Fibroblast of upper back skin (primary cell): ENCODE measurements around the gene PRKN.
"Not testable (repeated sequence)": the region's sequence is repeated elsewhere in the genome, so short reads cannot be mapped to it uniquely, and the experiment has no call there.

ENCODE experiments used
- DNase-seq: peaks from one replicate; pipeline ENCODE4 v3.0.0-alpha.2; 2013

PRKN gene

GRCh38 chr6:162612613-162613012 is 115.0 kb downstream of the PRKN start:
- DNase-seq: no peak

- no peak for DNase-seq
These were observed 117.2 kb downstream of the PRKN start for GRCh38 chr6:162610351-162610750.

- DNase-seq: no peak
These were observed 121.7 kb downstream of the PRKN start for GRCh38 chr6:162605881-162606280.

GRCh38 chr6:162603231-162604015 is 124.1 kb downstream of the PRKN start:
- no peak for DNase-seq

GRCh38 chr6:162602759-162603158 is 124.8 kb downstream of the PRKN start:
- DNase-seq: no peak

- DNase-seq: no peak
These were observed 130.9 kb downstream of the PRKN start for GRCh38 chr6:162596676-162597075.

- no peak for DNase-seq
These were observed 136.0 kb downstream of the PRKN start for GRCh38 chr6:162591517-162591916.

- DNase-seq: no peak
These were observed 145.4 kb downstream of the PRKN start for GRCh38 chr6:162581988-162582780.

GRCh38 chr6:162580619-162581018 is 146.9 kb downstream of the PRKN start:
- no peak for DNase-seq

GRCh38 chr6:162576016-162576415 is 151.6 kb downstream of the PRKN start:
- DNase-seq: peak; percentile 14

GRCh38 chr6:162572240-162572639 is 155.3 kb downstream of the PRKN start:
- DNase-seq: no peak

GRCh38 chr6:162568266-162568665 is 159.3 kb downstream of the PRKN start:
- DNase-seq: no peak

GRCh38 chr6:162562041-162562440 is 165.5 kb downstream of the PRKN start:
- DNase-seq: no peak

- DNase-seq: no peak
These were observed 166.7 kb downstream of the PRKN start for GRCh38 chr6:162560891-162561290.

- DNase-seq: no peak
These were observed 173.0 kb downstream of the PRKN start for GRCh38 chr6:162554531-162554930.

- DNase-seq: no peak
These were observed 180.7 kb downstream of the PRKN start for GRCh38 chr6:162546905-162547304.

GRCh38 chr6:162543221-162543620 is 184.3 kb downstream of the PRKN start:
- DNase-seq: no peak

GRCh38 chr6:162541019-162541601 is 186.5 kb downstream of the PRKN start:
- DNase-seq: no peak

GRCh38 chr6:162539321-162539720 is 188.2 kb downstream of the PRKN start:
- peak; percentile 11 for DNase-seq

- no peak for DNase-seq
These were observed 188.9 kb downstream of the PRKN start for GRCh38 chr6:162538643-162539064.

- DNase-seq: no peak
These were observed 194.6 kb downstream of the PRKN start for GRCh38 chr6:162533009-162533400.

- no peak for DNase-seq
These were observed 195.1 kb downstream of the PRKN start for GRCh38 chr6:162532283-162533008.

GRCh38 chr6:162531391-162531790 is 196.2 kb downstream of the PRKN start:
- DNase-seq: not testable (repeated sequence)
